Peyer's patch (tissue), 4 donors: Measurements from ENCODE around the gene YOD1.

Experiments
- CTCF ChIP-seq, 6 experiments: fragments of 450-650 bp in 4 of 6; fragments of 200-600 bp in 2 of 6; sonication (generic) in 1 of 6; IDR thresholded peaks; one replicate each; pipeline ENCODE4 v1.5.1; 2017 to 2019; ENCODE audit warnings: antibody characterized with exemption in 6 of 6, mild to moderate bottlenecking in 3 of 6, moderate library complexity in 1 of 6
- POLR2A ChIP-seq, 2 donors: fragments of 450-650 bp; IDR thresholded peaks; one replicate each; pipeline ENCODE4 v1.5.1; 2017; ENCODE audit warnings: antibody characterized with exemption in 2 of 2, mild to moderate bottlenecking in 2 of 2, moderate library complexity in 2 of 2

- TF ChIP-seq CTCF (IDR thresholded peaks at IDR 0.05) (no peak), POLR2A (IDR thresholded peaks at IDR 0.05) (no peak)
These were observed 5.6 kb downstream of the YOD1 start for GRCh38 chr1:207045453-207045852.
